Tibial nerve (tissue), 3 donors: Measurements from ENCODE around the gene TMED6.

Source experiments
- POLR2A ChIP-seq, 2 donors: fragments of 450-650 bp; IDR thresholded peaks; one replicate each; pipeline ENCODE4 v1.6.1; 2017; ENCODE audit warnings: antibody characterized with exemption in 2 of 2, mild to moderate bottlenecking in 2 of 2, moderate library complexity in 2 of 2
- TF ChIP-seq, protein P1 (sequence below), 5 experiments: fragments of 200-600 bp in 3 of 5; fragments of 450-650 bp in 2 of 5; sonication (generic) in 3 of 5; IDR thresholded peaks; one replicate each; pipeline ENCODE4 v1.5.1; 2016 to 2019; ENCODE audit warnings: antibody characterized with exemption in 5 of 5, mild to moderate bottlenecking in 3 of 5, moderate library complexity in 2 of 5

DNA sequence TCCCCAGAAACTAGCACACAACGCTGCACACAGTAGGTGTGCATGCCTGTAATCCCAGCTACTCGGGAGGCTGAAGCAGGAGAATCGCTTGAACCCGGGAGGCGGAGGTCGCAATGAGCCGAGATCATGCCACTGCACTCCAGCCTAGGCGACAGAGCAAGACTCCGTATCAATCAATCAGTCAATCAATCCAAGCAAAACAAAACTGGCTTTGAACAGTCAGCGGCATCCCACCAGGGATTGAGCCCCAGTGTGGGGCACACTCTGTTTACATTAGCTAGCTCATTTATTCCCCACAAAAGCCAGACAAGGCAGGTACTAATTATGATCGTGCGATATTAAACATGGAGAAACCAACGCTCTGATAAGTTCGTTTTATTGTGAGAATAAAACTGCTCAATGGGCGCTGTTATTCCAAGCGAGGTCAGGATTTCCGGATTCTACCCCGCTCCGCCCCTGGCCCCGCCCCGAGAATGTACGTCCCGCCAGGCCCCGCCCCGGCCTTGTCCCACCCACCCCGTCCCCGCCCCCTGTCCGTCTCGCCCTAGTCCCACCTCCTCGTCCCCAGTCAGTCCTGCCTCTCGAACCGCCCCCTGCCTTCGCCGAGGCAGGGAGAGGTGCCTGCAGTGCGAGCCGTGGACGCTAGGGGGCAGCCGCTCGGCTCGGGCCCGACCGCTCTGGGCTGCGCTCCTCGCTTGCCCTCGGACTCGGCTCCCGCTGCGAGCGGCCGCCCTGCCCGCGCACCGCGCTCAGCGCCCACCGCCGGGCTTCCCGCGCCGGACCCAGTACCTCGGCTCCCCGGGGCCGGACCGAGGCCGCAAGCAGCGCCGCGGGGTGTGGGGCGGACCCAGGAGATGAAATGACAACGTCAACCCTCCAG, 40.7 kb downstream of the TMED6 start, which contains the start of gene VPS4A:
- TF ChIP-seq POLR2A (IDR thresholded peaks at IDR 0.05): peak; percentile 21 to 62
- TF ChIP-seq, protein P1, sequence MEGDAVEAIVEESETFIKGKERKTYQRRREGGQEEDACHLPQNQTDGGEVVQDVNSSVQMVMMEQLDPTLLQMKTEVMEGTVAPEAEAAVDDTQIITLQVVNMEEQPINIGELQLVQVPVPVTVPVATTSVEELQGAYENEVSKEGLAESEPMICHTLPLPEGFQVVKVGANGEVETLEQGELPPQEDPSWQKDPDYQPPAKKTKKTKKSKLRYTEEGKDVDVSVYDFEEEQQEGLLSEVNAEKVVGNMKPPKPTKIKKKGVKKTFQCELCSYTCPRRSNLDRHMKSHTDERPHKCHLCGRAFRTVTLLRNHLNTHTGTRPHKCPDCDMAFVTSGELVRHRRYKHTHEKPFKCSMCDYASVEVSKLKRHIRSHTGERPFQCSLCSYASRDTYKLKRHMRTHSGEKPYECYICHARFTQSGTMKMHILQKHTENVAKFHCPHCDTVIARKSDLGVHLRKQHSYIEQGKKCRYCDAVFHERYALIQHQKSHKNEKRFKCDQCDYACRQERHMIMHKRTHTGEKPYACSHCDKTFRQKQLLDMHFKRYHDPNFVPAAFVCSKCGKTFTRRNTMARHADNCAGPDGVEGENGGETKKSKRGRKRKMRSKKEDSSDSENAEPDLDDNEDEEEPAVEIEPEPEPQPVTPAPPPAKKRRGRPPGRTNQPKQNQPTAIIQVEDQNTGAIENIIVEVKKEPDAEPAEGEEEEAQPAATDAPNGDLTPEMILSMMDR (IDR thresholded peaks at IDR 0.05): peak; percentile 93 to 99 (median 97)
